ENCODE data around the gene CYP4F3. TPM values are rescaled to one million over a fixed set of nuclear protein-coding genes. Genes with fewer than 3 reads are reported as not detected.

CYP4F3 gene
- total and polyA plus RNA-seq, 2 experiments from 2014 or later = not detected

DNA sequence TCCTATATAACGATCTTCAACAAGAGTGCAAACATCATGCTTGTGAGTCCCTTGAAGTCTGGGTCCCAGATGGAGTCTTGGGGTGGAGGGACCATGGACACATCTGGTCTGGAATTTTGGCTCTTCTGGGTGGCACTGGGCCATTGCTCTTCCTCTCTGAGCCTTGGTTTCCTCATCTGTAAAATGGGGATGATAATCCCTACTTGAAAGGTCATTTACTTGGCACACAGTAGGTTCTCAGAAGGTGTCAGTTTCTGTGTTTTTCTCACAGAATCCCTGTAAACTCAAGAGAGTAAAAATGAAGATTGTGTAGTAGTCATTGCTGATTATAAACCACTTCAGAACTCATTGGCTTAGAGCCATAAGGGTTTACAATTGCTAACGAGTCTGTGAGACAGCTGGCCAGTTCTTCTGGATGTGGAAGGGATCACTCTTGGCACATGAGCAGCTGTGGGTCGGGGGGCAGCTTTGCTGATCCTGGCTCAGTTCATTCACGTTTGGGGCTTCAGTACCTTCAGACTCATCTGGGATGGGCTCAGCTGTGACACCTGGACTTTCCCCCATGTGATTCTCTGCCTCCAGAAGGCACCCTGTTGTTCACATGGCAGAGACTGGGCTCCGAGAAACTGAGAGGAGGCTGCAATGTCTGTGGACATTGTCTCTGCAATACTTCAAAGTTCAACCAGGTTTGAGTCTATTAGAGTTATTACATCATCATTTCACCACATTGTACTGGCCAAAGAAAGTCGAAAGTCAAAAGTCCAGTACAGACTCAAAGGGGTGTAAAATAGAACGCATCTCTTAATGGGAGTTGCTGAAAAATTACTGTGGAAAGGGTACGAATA, 40.0 kb downstream of the CYP4F3 start:
- no peaks in the 10 kb centered on the region for H3K9me3 ChIP-seq (ENCODE audit: low read depth)
- no peaks in the 10 kb centered on the region for H3K36me3 ChIP-seq
- no peak for TF ChIP-seq CTCF (IDR thresholded peaks at IDR 0.05; ENCODE audit: low read depth, low read length)
- H3K27me3 ChIP-seq = no peaks in the 10 kb centered on the region
- no peak overlapping the region for H3K27ac ChIP-seq
- no peak for DNase-seq (ENCODE audit: low read depth in 1 of 2, low spot score in 1 of 2)
- H3K4me1 ChIP-seq (ENCODE audit: low read depth) = no peaks in the 10 kb centered on the region
- no peak overlapping the region for H3K4me3 ChIP-seq

DNA sequence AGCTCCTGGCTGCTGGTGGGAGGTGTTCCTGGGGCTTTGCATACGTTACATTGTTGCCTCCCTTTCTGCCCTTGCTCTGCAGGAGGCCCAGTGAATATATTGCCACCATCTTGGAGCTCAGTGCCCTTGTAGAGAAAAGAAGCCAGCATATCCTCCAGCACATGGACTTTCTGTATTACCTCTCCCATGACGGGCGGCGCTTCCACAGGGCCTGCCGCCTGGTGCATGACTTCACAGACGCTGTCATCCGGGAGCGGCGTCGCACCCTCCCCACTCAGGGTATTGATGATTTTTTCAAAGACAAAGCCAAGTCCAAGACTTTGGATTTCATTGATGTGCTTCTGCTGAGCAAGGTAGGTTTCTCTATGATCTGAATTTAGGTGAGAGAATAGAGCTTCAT, 42.7 kb downstream of the CYP4F3 start:
- H3K9me3 ChIP-seq (ENCODE audit: low read depth) = no peaks in the 10 kb centered on the region
- no peak overlapping the region for H3K4me3 ChIP-seq
- no peak for TF ChIP-seq CTCF (IDR thresholded peaks at IDR 0.05; ENCODE audit: low read depth, low read length)
- H3K27ac ChIP-seq = no peak overlapping the region
- H3K36me3 ChIP-seq = no peaks in the 10 kb centered on the region
- no peak for DNase-seq (ENCODE audit: low read depth in 1 of 2, low spot score in 1 of 2)
- H3K4me1 ChIP-seq (ENCODE audit: low read depth) = no peaks in the 10 kb centered on the region
- no peaks in the 10 kb centered on the region for H3K27me3 ChIP-seq

DNA sequence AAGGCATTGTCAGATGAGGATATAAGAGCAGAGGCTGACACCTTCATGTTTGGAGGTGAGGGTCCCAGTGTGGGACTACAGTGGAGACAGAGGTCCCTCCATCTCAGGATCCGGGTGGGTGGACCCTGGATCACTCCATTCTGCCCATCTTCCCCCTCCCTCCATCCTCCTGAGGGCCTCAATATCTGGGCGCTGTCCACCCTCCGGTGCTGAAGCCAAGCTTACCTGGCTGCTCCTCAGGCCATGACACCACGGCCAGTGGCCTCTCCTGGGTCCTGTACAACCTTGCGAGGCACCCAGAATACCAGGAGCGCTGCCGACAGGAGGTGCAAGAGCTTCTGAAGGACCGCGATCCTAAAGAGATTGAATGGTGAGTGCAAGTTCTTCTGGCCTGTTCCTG, 44.1 kb downstream of the CYP4F3 start:
- DNase-seq (ENCODE audit: low read depth in 1 of 2, low spot score in 1 of 2) = no peak
- Histone ChIP-seq H3K9me3 (ENCODE audit: low read depth) (no peaks in the 10 kb centered on the region), H3K36me3 (no peaks in the 10 kb centered on the region), H3K4me1 (ENCODE audit: low read depth) (no peaks in the 10 kb centered on the region), H3K27me3 (no peaks in the 10 kb centered on the region), H3K27ac (no peak overlapping the region), H3K4me3 (no peak overlapping the region)
- TF ChIP-seq CTCF (IDR thresholded peaks at IDR 0.05; ENCODE audit: low read depth, low read length) = no peak

- H3K27me3 ChIP-seq = no peaks in the 10 kb centered on the region
- TF ChIP-seq CTCF (IDR thresholded peaks at IDR 0.05; ENCODE audit: low read depth, low read length) = no peak
- no peaks in the 10 kb centered on the region for H3K4me1 ChIP-seq (ENCODE audit: low read depth)
- DNase-seq (ENCODE audit: low read depth in 1 of 2, low spot score in 1 of 2) = no peak
- no peaks in the 10 kb centered on the region for H3K36me3 ChIP-seq
- H3K27ac ChIP-seq = no peak overlapping the region
- H3K9me3 ChIP-seq (ENCODE audit: low read depth) = no peaks in the 10 kb centered on the region
- H3K4me3 ChIP-seq = no peak overlapping the region
Measured at GRCh38 chr19:15696654-15697194, 56.0 kb downstream of the CYP4F3 start.

DNA sequence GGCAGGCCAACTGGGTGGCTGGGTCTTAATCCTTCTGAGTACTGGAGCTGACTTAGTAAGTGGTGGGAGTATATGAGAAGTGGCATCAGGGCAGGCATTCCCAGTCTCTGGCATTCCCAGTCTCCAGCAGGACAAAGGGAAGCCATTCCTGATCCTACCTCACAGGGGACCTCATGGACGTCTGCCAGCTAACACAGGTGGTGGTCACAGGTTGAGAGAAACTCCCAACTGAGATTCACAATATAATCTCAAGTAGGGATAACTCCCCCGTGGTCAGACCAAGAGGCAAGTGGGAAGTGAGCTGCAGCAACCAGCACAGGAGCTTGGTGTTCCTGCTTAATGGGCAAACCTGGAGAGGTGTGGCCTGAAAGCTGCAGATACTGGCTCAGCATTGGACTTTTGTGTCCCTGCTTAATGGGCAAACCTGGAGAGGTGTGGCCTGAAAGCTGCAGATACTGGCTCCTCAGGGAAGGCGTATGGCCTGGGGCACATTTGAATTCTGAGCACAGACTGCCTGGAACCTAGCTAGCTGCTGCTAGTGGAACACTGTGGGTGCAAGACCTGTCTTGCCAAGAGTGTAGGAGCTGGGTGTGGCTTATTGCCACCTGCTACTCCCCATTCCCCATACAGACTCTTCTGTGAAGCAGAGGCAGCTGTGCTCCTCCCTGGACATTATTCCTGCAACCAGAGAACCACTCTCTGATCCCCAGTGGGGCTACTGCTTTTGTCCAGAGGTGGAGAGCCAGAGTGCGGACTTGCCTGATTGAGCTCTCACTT, 61.2 kb downstream of the CYP4F3 start:
- H3K9me3 ChIP-seq (ENCODE audit: low read depth) = no peaks in the 10 kb centered on the region
- no peak overlapping the region for H3K27ac ChIP-seq
- H3K4me3 ChIP-seq = no peak overlapping the region
- H3K4me1 ChIP-seq (ENCODE audit: low read depth) = no peaks in the 10 kb centered on the region
- no peak for TF ChIP-seq CTCF (IDR thresholded peaks at IDR 0.05; ENCODE audit: low read depth, low read length)
- no peak for DNase-seq (ENCODE audit: low read depth in 1 of 2, low spot score in 1 of 2)
- H3K27me3 ChIP-seq = no peaks in the 10 kb centered on the region
- H3K36me3 ChIP-seq = no peaks in the 10 kb centered on the region
